Activated gamma-delta T cell (primary cell): ENCODE measurements around the gene SGK1.

ENCODE experiments used
- DNase-seq: peaks from one replicate; lab custom pipeline; 2025; lab: John Stamatoyannopoulos, UW
- total RNA-seq, 2 donors: gene quantifications; one replicate each; lab custom pipeline; 2026; lab: John Stamatoyannopoulos, UW

The SGK1 gene
- total RNA-seq: 25.2 to 45.1 reads per million in 2 donors

DNA sequence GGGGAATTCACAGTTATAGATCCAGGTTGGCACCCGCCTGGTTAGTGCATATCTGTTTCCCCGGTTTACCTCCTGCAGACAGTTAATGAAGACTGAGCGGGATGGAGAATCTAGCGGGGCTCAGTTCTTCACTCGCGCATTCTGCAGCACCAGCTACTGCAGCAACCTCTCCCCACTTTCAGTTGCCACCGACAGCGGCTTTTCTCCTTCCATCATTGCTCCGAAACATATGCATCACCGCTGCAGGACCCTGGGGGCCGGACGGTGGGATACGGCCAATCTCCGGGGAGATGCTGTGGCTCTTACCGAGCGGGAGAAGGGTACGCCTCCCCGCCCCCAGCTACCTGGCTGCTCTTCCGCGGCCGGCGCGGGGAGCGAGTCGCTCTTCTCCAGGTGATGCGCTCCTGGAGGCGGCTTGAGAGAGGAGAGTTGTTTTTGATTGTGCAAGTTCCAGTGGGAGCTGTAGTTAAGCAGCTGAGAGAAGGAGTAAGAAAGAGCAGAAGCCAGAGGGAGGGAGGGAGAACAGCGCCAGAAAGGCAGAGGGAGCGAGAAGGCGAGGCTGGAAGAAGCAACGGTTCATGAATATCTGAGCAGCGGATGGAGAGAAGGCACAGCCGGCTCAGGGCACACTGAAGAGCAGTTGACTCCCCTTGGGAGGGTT, at the start of gene SGK1:
Gene SGK1, minus strand, starts transcription at position 642 of the 661 bp plus-strand sequence. CDS start 652 bp downstream, outside the sequence.
- DNase-seq: no peak

DNA sequence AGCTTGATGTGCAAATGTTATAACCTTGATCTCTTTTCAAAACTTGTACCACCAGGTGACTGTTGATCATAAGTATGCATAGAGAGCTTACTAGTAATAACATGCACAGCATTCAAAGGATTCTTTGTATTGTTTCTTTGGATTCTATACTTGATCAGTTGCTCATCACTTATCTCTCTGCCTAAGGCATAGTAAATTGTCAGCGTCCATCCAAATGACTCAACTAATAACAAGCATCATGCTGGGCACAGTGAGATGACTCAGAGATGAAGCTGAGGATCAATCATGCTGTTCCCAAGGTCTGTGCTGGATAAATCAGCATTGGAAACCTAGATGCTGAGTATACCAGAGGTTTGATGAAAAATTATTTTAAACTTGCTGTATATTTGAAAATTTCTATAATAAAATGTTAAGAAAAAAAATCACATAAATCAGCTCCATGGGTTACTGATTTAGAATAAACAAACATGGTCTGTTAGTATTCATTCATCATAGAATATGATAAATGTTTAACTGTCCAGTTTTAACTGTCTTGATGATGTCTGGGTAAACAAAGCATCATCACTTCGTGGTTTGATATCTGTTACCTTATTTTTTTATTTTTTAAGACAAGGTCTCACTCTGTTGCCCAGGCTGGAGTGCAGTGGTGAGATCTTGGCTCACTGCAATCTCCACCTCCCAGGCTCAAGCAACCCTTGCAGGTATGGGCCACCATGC, 45.6 kb upstream of the SGK1 start:
- no peak for DNase-seq

DNA sequence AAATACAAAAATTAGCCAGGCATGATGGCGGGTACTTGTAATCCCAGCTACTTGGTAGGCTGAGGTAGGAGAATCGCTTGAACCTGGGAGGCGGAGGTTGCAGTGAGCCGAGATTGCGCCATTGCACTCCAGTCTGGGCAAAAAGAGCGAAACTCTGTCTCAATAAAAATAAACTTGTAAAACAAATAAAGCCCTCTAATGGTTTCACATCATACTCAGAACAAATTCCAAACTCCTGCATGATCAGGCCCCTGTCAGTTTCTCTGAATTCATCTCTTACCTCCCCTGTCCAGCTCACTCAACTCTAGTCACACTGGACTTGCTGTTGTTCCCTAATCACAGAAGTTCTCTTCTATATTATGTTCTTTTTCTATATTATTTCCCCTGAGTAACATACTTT, 43.1 kb upstream of the SGK1 start:
- DNase-seq: no peak

DNA sequence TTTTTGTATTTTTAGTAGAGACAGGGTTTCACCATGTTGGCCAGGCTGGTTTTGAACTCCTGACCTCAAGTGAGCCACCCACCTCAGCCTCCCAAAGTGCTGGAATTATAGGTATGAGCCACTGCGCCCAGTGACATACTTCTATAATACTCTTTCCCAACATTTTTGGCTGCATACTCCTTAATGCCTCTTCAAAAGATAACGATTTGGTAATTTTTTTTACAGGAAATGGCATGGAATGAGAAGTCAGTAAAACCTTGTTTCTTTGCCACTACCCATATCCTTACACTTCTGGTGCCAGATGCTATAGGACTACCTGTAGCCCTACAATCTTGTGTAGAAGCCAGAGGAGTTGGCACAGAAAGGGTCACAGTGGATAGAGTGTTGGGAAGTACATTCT, 41.4 kb upstream of the SGK1 start:
- no peak for DNase-seq

DNA sequence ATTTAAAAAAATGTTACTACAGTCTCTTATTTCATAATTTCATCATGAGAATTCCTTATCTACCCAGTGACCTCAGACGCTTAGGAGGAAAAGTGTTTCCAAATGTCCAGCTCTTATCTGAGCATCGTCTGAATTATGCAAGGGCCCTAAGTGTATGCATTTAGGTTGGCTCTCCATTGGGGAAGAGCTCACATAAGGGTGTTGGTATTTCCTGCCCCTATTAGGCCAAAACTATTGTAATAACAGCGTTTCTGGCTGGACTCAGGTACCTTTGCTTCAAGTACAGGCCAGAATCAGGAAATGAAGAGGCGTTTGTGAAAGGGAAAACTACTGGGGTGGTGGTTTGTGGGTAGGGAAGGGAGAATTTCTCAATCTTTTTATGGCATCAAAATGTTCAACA, 40.4 kb upstream of the SGK1 start:
- no peak for DNase-seq

DNA sequence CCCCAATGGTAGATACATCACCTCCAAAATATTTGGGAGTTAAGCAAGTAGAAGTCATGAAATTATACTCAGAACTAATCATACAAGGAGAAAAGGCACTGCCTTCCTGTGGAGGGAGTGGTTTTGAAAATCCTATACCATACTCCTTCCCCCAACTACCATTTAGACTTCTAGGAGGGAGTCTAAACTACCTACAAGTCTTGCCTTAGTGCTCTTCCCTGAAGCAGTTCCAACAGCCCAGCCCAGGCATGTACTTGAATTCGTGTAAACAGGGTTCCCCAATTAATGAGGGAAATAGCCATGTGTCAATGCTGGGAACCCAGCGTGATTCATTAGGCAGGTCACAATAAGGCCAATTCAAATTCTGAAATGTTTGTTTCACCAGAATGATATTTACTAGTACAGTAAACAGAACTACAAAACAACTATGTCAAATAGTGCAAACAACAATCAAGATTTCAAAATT, 39.1 kb upstream of the SGK1 start:
- DNase-seq: no peak

DNA sequence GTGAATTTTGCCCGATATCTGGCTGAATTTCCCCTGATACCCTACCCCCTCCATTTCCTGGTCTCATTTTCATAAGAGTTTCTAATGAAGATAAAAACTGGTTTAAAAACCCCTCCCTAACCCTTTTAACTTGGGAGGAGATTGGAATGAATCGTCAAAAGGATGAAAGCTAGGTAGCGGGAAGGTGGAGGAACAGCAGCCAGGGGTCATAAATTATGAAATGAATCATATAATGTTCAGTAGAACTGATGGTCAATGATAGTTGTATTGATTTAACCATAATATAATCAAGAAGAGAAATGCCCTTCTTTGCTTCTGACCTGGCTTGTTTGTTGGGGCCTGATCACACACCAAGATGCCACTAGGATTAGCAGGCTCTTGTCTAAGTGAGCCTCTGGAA, 38.5 kb upstream of the SGK1 start:
- no peak for DNase-seq

DNA sequence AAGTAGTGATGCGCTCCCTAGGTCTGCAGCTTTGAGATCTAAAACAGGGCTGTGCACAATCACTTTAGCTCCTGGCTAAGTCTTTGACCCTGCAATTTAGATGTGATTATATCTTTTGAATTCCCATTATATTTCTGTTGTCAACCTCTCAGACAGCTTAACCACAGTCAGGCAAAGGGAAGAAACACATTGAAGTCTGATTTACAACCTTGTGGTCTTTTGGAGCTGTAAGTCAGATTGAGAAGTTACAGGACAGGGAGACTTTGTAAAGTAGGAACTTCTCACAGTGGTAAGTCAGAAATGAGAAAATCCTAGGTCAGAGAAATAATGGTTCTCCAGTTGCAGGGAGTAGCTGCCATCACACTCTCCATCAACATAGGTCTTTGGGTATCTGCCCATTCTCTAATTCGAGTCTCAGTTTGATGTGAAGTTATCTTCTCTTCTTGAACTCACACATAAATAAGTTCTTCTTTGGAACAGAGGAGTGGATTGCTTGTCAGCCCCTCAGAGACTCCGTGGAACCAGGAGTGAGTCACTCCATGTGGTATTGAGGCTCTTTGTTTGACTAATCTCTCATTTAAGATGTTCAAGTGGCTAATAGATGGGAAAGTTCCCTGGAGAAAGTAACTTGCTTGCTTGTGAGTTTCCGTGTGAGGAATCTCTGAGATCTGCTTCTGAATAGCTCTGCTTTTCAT, 35.0 kb upstream of the SGK1 start:
- DNase-seq: no peak

DNA sequence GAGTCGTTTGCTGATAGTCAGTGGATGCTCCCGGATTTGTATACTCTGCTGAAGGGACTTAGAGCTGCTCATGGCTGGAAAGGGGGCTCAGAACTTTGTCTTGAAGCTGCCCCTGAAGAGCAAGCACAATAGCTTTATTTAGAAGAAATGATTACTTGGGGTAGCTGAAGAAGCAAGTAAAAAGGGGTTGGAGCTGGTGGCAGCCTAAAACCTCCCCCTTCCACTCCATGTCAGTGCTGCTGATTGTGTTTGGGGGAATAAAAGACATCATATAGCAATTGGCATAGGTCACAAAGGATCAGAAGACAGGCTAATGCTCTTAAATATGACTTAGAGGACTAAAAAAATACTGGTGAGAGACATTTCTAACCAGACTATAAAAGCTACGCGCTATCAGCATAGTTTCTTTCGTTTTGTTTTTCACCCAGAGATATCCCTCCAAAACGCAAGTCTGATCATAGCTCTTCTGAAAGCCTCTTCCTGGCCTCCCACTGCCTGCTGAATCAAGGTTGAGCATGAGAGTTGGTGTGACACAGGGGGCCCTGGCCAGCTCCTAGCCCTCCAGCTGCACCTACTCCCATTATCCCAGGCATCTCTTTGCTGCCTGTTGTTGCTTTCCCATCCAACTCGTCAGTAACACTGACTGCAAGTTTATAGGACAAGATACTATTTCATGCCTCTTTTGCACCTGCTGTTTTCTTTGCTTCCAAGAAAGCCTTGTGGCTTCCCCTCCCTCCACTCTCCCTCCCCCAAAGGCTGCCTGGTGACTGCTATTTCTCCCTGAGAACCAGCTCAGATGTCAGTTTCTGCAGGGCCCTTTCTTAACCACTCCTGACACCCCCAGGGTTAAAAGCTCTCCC, 33.9 kb upstream of the SGK1 start:
- no peak for DNase-seq

DNA sequence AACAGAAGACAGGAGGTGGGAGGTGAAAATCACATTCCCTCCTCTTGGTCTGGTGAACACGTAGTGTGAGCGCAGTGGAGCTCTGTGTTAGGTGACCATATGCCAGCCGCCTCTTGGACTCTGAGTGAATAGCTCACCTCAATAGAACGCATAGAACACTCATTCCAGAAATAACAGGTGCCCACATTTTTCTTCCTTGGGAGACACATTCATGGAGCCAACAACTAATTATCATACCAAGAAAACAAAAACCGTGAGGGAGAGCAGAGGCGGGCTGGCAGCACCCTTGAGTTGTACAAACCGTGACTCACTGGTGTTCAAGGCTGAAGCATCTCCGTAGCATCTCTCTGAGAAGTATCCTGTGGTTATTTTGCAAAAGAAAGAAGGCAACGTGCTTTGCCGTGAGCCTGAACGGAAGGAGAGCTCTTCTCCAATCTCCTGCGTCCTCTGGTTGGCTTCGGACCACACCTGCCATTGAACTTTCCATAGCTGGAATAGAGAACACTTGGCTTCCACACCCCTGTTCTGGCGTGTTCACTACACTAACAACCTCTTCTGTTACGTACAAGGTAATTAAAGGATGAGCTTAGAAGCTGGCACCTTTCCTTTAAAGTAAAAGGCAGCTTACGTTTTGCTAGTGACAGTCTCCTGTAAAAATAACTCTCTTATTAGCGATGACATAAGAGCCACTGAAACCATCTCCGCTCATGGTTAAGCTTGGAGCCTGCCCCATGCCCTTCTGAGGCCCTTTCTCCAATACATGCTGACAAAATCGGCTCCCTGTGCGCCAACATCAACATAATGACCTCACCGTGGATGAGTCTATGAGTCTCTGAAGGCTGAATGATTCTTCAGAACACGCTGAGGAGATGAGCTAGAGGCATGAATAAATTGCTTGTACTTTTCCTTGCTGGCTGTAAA, 30.2 kb upstream of the SGK1 start:
- no peak for DNase-seq

DNA sequence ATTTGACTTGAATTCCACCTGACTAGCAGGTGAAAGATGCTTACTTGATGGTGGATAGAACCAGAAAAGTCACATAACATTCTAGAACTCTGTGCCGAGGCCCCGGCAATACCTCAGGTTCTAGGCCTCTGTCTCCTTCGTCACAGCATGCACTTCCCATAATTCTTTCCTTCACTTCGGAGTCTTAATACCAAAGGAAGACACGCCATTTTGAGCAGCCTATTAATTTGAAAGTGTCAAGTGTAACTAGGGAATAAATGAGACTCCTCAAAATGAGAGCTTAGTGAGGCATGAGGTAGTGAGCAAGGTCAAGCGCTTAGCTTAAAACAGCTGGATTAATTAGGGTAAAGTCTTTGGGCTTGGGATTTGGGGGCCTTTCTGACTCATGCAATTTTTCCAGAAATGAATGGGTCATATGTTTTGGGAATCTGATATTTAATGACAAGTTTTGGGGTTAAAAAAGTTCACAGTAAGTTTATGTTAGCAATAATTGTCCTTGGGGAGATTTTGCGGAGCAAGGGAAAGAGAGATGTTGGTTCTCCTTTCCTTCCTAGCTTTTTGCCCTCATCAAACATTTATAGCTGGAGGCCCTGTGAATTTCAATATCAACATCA, 29.1 kb upstream of the SGK1 start:
- no peak for DNase-seq

DNA sequence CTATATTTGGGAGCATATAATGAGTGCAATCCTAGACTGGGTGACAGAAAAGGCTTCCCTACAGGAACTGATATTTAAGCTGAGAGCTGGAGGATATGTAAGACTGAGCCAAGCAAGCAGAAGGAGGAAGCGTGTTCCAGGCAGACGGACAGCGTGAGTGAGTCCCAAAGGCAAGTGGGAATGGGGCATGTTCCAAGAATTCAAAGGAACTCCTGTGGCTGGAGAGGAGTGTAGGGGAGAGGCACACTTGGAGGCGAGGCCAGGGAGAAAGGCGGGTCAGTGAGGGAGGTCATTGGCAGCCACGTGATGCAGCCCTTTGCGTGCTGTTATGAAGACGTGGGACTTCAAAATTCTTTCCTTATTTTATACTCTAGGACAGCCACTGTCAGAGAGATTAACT, 27.9 kb upstream of the SGK1 start:
- no peak for DNase-seq

DNA sequence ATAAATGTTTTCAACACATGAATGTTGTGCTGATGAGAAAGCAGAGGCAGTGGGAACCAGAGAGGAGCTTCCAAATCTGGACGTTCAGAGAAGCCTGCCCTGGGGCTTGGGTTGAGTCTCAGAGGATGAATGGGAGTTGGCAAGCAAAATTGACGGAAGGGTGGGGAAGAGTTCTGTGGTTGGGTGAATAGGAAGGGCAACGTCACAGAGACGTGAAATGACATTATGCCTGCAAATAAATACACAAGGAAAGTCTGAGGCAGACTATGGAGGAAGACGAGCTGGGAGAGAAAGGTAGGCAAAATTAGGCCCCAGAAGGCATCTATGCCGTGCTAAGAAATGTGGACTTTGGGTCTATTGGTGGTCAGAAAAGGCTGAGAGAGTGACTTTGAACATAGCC, 25.2 kb upstream of the SGK1 start:
- no peak for DNase-seq

DNA sequence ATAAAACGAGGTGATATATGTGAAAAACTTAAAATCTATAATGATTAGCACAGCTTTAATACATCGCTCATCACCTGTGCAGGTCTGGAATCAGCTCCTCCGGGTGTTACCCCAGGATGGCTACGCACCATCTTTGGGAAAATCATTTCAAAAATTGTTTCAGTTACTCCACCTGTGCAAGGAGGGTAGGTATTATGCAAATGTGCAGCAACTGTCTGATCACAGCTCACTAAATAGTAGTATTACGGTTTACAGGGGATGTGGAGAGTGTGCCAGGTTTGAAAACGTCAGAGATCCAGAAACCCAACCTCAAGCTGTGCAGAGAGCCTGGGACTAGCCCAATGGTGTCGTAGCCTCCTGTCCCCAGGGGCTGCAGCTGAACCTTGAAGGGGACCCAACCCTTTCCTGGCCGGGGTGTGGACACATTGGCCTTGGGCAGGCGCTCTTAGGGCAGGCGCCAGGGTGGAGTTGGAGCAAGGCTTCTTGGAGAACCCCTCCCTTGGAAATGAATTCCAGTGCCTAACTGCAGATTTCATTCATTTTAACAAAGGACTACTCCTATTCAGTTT, 24.2 kb upstream of the SGK1 start:
- DNase-seq: no peak

DNA sequence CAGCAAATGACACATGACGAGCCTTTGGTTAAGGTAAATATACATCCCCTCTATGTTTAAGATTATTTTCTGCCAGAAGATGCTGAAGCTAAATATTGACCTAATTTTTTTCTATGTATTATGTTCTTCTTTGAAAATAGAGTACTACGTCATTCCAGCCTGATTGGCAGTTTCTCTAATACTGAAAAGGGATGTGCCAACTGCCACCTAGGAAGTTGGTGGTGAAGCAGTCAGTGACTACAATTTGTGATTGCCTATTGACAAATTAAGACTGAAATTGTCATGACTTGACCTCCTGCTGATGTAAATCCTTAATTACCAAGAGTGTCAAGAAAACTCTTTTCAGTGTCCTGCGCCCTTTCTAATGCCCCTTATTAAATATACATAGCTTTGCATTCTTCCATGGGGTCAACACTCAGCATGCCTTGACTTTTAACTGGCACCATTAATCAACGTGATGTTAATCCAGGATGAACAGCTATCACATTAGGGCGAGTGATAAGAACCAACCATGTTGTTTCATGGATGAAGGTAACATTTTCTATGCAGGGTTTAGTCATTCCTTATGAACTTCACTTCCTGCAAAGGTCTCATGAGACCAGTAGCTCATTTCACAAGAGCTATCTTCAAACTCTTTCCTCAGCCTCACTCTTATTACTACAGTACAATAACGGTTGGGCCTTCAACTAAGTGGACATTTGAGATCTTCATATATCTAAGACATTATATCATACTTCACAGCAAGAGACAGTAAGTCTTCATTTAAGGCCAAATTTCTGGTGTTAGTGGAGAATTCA, 22.5 kb upstream of the SGK1 start:
- DNase-seq: no peak

DNA sequence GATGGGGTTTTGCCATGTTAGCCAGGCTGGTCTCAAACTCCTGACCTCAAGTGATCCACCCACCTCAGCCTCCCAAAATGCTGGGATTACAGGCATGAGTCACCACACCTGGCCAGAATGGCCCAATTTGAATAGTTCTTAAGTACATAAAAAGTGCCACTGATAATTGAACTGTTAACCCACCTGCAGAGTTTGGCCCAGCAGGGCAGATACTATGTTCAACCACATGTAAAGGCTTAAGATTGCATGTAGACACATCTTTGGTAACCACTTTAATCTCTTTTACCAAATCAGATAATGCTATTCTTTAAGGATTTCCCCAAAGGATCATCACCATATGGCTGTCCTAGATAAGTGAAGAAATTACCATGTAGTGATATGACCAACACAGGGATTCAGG, 21.3 kb upstream of the SGK1 start:
- no peak for DNase-seq

DNA sequence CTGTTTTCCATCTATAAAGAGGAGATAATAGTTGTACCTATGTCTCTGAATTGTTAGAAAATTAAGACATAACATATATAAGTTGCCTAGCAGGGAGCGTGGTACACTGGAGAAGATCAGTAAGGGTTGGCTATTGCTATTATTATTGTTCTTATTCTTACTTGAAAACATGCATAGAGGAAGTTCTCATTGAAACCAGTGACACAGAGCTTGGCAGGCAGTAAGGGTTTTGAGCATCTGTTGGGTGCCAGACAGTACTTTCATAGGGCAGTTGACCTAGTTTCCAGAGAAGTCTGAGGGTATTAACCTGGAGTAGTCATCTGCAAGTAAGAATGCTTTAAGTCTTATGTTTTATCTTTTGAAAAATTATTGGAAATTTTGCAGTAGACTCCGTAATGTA, 13.3 kb upstream of the SGK1 start:
- DNase-seq: no peak

DNA sequence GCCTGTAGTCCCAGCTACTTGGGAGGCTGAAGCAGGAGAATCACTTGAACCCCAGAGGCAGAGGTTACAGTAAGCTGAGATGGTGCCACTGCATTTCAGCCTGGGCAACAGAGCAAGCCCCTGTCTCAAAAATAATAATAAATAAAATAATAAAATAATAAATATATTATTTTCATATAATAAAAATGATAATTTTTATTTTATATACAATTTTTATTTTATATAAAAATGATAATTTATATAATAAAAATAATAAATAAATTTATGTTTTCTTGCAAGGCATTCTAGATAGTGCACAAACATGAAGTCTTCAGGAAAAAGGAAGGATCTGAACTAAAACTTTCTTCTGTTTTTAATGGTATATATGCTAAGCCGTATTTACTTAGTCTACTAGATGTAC, 12.6 kb upstream of the SGK1 start:
- DNase-seq: no peak

DNA sequence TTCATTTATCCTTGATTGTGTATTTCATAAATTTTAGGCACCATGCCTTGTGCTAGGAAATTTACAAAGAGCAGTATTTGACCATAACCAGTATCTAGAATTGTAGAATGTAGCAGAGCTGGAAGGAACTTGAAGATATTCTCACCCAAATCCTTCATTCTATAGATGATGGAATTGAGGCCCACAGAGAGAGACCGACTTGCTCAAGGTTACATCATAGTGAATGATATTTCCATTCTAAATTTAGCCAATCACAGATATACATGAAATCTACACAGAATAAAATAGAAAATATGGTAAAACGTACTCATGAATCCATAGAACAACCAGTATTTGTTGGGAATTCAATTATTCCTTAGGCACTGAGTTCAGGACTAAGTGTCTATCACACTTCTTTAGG, 10.9 kb upstream of the SGK1 start:
- DNase-seq: no peak
